Measurements from ENCODE around the gene MAML3.
A peak's percentile ranks its signal among the peaks of the same experiment; 100 is the strongest.

Gene MAML3

DNA sequence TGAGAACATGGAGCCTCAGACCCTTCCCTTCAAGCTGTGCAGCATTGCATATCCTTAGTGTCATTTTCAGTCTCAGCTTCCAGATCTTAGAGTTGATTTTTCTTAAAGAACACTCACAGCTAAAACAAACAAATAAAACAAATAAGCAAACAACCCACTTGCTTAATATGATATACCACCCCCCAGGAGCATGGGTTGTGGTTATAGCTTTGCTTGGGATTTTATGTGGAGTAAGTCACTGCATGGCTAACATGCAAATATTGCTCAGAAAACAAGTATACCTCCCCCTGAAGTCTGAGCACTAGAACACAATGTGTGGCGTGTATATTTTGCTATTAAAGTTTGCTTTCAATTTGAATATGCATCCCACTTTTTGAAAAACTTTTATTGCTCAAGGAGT is 409.8 kb downstream of the MAML3 start:
- no peak for DNase-seq

DNA sequence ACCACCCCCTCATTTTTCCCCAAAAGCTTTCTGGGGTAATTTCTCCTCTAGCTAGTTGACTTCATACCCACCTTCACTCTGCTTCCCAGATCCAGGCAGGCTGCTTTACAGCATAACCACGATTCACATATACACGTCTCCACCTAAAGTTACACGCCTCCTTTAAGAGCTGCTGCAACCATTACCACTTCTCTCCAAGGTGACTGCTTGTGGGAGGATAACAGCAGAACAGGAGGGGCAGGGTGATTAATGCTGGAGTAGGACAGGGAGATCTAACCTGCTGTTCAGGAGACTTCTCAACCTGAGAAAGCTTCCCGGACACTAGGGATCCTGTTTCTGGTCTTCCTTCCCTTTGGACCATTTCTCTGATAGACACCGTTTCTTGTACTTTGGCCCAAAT is 411.0 kb downstream of the MAML3 start:
- DNase-seq: no peak

DNA sequence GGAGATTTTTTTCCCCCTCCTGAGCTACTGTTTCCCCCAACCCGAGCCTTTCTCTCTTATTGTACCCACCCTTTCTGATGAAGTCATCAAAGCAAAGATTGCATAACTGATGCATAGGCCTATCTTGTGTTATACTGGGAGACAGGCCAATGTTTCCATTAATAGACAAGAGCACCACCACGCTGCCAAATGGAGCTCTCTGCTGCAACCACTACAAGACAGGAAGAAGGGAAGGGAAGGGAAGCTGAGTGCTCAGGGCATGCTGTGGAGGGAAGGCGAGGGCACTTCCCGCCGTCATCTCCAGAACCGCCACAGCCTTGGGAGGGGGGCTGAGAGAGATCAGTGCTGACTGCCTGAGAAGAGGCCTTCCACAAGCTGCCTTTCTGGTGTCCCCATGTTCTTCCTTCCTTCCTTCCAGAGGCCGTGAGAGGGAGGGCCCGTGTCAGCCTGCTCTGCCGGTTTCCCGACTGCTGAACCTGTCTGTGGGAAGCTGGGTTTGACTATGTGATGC is 413.4 kb downstream of the MAML3 start:
- DNase-seq: peak in 1 of 2 experiments; percentile 1

DNA sequence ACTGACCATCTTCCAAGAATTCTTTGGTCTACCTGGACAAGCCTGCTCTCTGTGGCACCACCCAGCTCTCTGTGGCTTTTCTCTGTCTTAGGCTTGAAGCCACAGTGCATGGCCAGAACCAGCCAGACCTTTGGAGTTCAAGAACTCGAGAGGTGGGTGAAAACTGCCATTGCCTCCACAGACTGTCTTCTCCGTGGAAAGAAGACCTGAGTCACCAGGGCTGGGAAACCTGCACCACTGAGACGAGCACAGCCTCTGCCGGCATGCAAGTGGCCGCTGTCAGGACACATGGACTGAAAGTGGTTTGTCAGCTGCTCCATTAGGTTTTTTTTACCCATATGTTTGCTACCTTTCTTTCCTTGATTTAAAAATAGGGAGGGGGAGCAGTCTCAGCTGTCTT is 413.9 kb downstream of the MAML3 start:
- DNase-seq: no peak

GRCh38 chr4:139738846-139739613 is 415.0 kb downstream of the MAML3 start:
- no peak for DNase-seq

DNA sequence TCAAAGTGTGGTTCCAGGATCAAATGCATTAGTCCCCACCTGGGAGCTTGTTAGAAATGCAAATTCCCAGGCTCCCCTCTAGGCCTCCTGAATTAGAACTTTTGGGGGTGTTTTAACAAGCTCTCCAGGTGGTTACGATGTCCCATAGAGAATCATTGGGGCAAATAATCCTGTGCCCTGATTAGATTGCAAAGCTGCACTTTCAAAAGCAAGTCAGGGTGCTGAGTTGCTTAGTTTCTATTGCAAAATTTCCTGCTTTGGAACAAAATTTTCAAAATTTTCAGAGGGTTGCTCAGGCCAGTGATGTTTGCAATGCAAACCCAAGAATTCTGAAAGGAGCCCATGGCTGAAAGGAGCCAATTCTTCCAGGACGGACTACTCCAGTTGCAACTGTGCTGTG is 417.3 kb downstream of the MAML3 start:
- DNase-seq: no peak

DNA sequence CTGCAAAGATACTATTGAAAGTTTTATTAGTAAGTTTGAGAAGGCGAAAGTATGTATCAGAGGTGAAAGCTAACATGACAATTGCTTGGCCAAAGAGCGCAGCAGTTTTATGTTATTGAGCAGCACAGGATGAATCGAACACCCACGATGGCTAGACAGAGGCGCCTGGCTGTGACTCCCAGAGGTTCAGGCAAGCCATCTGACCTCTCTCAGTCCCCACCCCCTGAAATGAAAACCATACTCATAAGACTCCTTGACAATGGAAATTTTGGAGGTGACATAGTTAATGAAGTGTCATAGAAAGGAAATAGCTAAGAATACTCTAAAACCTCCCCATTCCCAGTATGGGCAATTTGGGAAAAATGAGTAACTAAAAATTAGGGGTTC is 417.7 kb downstream of the MAML3 start:
- no peak for DNase-seq

- DNase-seq: no peak
These were observed 418.4 kb downstream of the MAML3 start for GRCh38 chr4:139735381-139736273.

DNA sequence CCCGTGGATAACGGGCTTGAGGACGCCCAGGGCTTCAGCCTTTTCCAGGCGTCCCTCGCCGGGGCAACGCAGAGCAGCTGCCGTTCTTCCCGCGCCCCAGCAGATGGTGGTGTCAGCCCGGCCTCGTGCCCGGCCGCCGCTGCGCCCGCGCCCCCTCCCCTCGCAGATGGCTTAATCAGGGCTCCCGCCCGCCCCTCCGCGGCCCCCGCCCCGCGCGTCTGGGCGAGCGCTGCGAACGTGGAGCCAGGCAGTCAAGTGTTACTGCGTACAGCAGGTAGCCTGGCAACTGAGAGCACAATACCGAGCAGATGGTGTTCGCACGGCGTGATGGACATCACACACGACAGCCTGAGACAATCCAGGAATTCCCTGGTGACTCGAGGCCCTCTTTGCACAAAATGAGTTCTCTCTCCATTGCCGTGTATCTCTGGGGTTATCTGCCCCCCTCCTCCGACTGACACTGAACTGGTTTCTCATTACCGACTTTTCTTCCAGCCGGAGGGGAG is 419.1 kb downstream of the MAML3 start:
- peak in 1 of 2 experiments; percentile 8 for DNase-seq

DNA sequence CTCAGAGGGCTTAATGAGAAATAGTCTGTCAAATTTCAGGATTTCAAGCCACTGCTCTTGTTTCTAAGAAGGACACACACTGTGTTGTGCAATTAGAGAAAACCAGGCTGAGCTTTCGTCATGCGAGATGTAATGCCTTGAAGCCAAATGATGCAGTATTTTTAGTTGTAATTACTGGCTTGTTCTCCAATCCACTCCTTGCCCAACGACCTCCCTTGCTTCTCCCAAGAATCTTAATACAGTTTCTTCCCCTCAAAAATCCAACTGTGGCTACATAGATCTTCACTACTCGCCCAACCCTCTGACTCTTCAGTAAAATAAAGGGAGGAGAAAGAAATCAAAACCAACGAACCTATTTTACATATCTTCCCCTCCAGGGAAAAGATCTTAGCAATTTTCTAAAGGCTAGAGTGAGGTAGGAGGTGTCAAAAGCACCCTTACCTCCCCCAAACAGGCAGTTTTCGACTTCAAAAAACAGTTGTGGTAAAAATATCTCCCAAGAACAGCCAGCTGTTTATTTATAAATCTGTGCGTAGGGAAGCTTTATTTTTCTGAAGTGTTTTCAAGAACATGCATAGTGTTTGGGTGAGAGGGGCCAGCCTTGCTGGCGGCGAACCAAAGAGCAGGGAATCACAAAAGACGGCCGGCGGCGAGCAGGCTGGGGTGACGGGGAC is 419.6 kb downstream of the MAML3 start:
- no peak for DNase-seq

GRCh38 chr4:139732991-139733570 is 420.9 kb downstream of the MAML3 start:
- no peak for DNase-seq

DNA sequence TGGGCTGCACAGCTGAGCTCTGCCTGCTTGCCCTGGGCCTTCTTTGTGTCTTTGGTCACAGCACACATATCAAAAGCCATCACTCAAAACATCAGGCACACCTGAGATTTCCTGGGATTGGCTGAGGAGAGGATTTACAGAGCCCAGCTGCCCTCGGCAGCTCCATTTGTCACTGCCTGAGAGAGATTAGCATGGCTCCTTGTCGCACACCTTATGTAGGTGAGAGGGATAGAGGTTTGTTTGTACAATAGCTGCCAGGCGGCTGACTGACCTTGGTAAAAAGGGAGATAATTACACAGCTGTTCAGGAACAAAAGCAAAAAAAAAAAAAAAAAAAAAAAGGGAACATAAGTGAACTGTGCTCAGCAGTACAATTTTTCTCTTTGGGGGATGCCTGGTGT is 425.1 kb downstream of the MAML3 start:
- DNase-seq: no peak

DNA sequence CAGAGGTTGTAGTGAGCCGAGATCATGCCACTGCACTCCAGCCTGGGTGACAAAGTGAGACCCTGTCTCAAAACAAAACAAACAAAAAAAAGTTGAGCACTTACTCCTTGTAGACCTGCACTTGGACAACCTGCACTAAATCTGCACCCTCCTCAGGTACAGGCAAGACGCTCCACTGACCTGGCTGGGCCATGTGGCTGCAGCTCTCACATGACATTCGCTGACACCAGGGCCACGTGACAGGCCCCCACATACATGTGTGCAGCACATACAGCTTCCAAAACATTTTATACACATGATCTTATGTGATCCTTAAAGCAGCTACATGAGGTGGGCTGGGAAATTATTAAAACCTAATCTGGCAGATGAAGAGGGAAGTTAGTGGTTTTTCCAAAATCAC is 425.8 kb downstream of the MAML3 start:
- no peak for DNase-seq

GRCh38 chr4:139726615-139727014 is 427.4 kb downstream of the MAML3 start:
- DNase-seq: no peak

DNA sequence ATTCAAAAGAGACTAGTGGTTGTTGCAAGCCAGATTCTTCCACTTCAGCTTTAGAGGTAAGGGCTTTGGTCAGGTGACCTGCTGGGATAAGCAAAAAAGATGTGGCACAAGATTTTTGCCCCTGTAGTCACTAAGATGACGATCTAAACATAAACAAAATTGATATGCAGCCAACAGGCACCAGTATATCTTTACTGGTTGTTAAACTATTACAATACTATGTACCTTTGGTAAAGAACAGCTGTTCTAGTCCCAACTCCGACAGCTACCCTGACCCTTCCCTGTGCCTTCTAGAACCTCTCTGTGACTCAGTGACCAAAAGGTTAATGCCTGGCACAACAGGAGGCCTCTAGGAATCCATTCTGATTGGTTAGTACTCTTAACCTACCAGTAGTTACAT is 428.7 kb downstream of the MAML3 start:
- DNase-seq: no peak

DNA sequence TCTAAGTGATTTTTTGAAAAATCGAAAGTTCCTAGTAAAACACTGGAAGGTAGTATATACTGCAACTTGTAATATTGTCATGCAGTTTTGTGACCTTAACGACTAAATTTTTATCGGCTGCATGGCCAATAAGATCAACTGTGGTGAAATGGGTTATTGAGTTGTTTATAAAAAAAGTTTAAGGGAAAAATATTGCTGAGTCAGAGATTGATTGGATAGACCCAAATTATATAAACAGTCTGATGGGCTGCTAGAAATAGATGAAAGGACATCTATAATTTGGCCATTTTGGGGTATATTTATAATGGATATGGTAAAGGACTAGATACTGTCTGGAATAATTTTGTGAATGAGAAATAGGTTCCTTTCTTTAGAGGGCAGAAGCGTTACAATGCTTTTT is 432.2 kb downstream of the MAML3 start:
- no peak for DNase-seq

GRCh38 chr4:139720806-139721205 is 433.2 kb downstream of the MAML3 start:
- DNase-seq: no peak

DNA sequence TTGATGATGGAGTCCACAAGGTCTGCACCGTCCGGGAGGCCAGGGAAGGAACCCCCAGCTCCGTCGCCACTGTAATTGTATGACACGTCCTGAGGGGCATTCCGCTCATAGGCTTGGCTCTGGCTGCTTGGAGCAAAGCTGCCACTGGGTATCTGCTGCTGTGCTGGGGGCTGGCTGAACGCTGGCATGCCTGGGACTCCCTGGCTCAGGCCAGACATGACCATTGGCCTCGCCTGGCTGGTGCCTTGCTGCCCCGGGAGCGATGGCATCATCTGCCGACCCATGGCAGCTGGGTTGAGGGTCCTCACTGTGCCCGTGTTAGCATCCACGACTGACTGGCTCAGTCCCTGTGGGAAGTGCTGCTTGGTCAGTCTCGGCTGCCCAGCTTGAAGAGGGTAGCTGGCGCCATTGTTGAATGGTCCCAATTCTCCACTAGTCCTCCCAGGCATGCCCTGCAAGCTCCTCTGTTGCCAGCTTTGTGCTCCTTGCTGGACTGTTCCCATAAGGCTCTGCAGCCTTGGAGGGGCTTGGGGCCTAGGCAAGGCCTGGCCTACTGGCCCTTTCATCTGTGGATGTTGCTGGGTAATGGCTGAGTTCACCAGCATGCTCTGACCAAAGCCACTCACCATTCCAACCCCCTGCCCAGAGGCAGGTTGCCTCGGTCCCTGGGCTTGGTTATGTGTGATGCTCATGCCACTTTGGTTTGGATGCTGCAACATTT is 434.4 kb downstream of the MAML3 start:
- no peak for DNase-seq

GRCh38 chr4:139718833-139719232 is 435.2 kb downstream of the MAML3 start:
- DNase-seq: no peak

GRCh38 chr4:139718358-139718757 is 435.6 kb downstream of the MAML3 start:
- no peak for DNase-seq

GRCh38 chr4:139715746-139716391 is 438.1 kb downstream of the MAML3 start:
- DNase-seq: no peak

GRCh38 chr4:139712882-139713281 is 441.1 kb downstream of the MAML3 start:
- DNase-seq: no peak
